A549 (cell line): Measurements from ENCODE around the gene CAMLG.

Experiments
- SREBF2 ChIP-seq: fragments of 450-650 bp; IDR thresholded peaks from 2 replicates; pipeline ENCODE4 v1.6.1; 2014; ENCODE audit warnings: mild to moderate bottlenecking, moderate library complexity
- TF ChIP-seq, protein P1 (sequence below): fragments of >200 bp; sonication (Bioruptor Twin); formaldehyde crosslinking; IDR thresholded peaks from 3 replicates; pipeline ENCODE4 v1.5.1; 2016

- TF ChIP-seq SREBF2, result no peak
- TF ChIP-seq, protein P1, sequence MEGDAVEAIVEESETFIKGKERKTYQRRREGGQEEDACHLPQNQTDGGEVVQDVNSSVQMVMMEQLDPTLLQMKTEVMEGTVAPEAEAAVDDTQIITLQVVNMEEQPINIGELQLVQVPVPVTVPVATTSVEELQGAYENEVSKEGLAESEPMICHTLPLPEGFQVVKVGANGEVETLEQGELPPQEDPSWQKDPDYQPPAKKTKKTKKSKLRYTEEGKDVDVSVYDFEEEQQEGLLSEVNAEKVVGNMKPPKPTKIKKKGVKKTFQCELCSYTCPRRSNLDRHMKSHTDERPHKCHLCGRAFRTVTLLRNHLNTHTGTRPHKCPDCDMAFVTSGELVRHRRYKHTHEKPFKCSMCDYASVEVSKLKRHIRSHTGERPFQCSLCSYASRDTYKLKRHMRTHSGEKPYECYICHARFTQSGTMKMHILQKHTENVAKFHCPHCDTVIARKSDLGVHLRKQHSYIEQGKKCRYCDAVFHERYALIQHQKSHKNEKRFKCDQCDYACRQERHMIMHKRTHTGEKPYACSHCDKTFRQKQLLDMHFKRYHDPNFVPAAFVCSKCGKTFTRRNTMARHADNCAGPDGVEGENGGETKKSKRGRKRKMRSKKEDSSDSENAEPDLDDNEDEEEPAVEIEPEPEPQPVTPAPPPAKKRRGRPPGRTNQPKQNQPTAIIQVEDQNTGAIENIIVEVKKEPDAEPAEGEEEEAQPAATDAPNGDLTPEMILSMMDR, result no peak
Measured at GRCh38 chr5:134742134-134742533, 3.8 kb downstream of the CAMLG start.
